ENCODE results near the gene CRACDL. TPM values are rescaled to one million over a fixed set of nuclear protein-coding genes. Genes with fewer than 3 reads are reported as not detected.

The CRACDL gene
- polyA plus RNA-seq, 1 of the 3 experiments (the other 2 are of a cell fraction): not detected

DNA sequence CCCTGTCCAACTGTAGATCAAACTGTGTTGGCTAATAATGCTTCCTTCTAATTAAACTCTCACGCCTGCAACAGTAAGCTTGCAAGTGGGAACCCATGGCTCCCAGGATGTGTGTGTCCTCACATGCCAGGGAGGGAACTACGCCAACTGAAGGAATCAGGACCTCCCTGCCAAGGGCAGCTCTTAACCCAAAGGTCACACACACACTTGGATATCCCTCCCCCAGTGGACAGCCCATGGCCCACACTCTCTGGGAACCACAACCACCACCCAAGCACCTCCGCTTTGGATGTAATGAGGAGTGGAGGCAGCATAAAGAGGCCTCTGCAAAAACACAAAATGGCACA lies 102.1 kb downstream of the CRACDL start:
- no peaks in the 10 kb centered on the region for H3K36me3 ChIP-seq (replicated peaks in 1 of 2; ENCODE audit: control insufficient read depth in 1 of 2, insufficient read depth in 2 of 2, low read length in 1 of 2)
- no peaks in the 10 kb centered on the region for H3K9me2 ChIP-seq
- no peak for TF ChIP-seq RAD21 (IDR thresholded peaks at IDR 0.05; ENCODE audit: low read length)
- no peak overlapping the region for H3K27ac ChIP-seq (ENCODE audit: low read depth in 2 of 2, low read length in 1 of 2)
- no peaks in the 10 kb centered on the region; the same call in 1 of the 2 replicates for H3K27me3 ChIP-seq (ENCODE audit: insufficient read depth)
- ChIA-PET POLR2A (no interaction called here), CTCF (interaction anchor here (0.5 to 7.2 kb wide), 3 partner anchors 11 to 408 kb away, joined by 3 to 64 read pairs (median 7); no protein-coding TSS in a partner anchor)
- H3F3A ChIP-seq (replicated peaks; ENCODE audit: insufficient read depth): no peaks in the 10 kb centered on the region
- H3K79me2 ChIP-seq (ENCODE audit: insufficient read depth): no peaks in the 10 kb centered on the region
- H3K9me3 ChIP-seq: no peaks in the 10 kb centered on the region
- no peaks in the 10 kb centered on the region; a peak in 1 of 4 replicates for H3K4me1 ChIP-seq (ENCODE audit: control insufficient read depth in 1 of 2, insufficient read depth in 2 of 2, low read depth in 1 of 2, low read length in 1 of 2)
- no peak overlapping the region for H3K9ac ChIP-seq
- no peak overlapping the region for H3K4me2 ChIP-seq
- no peak overlapping the region for H2AFZ ChIP-seq (ENCODE audit: low read depth)
- no peaks in the 10 kb centered on the region for H4K20me1 ChIP-seq (ENCODE audit: insufficient read depth)
- no peak overlapping the region for H3K4me3 ChIP-seq (ENCODE audit: low read depth in 2 of 2, low read length in 1 of 2)
- no peak for DNase-seq
- WGBS (ENCODE audit: low lambda C conversion rate): 80% methylated on average over 2 of the region's 3 CpGs

DNA sequence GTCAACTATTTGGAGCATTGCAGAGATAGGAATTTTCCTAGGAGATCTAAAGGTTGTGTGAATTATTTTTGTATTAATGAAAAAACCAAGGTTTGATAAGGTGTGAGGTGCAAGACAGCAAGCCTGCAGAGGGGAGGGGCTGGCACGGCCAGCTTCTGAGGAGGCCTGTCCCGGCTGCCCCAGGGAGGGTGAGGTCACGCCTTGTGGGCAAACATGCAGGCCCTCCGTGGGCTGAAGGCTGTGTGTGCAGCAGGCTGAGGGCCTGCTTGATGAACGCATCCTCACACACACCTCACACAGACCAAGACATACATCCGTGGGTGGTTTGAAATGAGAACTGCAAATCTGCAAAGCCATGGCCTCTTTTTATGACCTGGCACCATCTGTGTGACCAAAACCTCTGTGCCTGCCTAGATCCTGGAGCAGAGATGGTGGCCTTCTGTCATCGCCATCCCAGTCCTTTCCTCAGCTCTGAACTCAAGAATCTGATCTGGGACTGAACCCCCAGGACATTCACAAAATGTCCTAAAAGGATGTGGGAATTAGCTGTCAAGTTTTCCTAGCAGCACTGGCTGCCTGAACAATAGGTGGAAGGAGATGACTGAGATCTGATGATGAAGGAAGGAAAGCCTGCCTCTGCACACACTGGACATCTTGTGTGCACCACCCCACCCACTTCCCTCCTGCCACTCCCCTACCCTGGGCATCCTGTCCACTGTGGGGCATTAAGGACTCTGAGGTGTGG lies 102.7 kb downstream of the CRACDL start:
- Histone ChIP-seq H3K9ac (no peak overlapping the region), H3K9me2 (no peaks in the 10 kb centered on the region), H2AFZ (ENCODE audit: low read depth) (no peak overlapping the region), H3F3A (replicated peaks; ENCODE audit: insufficient read depth) (no peaks in the 10 kb centered on the region), H3K36me3 (replicated peaks in 1 of 2; ENCODE audit: control insufficient read depth in 1 of 2, insufficient read depth in 2 of 2, low read length in 1 of 2) (no peaks in the 10 kb centered on the region), H3K4me3 (ENCODE audit: low read depth in 2 of 2, low read length in 1 of 2) (no peak overlapping the region), H4K20me1 (ENCODE audit: insufficient read depth) (no peaks in the 10 kb centered on the region), H3K4me2 (no peak overlapping the region), H3K9me3 (no peaks in the 10 kb centered on the region), H3K27ac (ENCODE audit: low read depth in 2 of 2, low read length in 1 of 2) (no peak overlapping the region), H3K27me3 (ENCODE audit: insufficient read depth) (no peaks in the 10 kb centered on the region; the same call in 1 of the 2 replicates), H3K4me1 (ENCODE audit: control insufficient read depth in 1 of 2, insufficient read depth in 2 of 2, low read depth in 1 of 2, low read length in 1 of 2) (no peaks in the 10 kb centered on the region; a peak in 1 of 4 replicates), H3K79me2 (ENCODE audit: insufficient read depth) (no peaks in the 10 kb centered on the region)
- no peak for DNase-seq
- no peak for TF ChIP-seq RXRA (IDR thresholded peaks at IDR 0.05; ENCODE audit: borderline replicate concordance, low read depth)
- TF ChIP-seq, protein P1, sequence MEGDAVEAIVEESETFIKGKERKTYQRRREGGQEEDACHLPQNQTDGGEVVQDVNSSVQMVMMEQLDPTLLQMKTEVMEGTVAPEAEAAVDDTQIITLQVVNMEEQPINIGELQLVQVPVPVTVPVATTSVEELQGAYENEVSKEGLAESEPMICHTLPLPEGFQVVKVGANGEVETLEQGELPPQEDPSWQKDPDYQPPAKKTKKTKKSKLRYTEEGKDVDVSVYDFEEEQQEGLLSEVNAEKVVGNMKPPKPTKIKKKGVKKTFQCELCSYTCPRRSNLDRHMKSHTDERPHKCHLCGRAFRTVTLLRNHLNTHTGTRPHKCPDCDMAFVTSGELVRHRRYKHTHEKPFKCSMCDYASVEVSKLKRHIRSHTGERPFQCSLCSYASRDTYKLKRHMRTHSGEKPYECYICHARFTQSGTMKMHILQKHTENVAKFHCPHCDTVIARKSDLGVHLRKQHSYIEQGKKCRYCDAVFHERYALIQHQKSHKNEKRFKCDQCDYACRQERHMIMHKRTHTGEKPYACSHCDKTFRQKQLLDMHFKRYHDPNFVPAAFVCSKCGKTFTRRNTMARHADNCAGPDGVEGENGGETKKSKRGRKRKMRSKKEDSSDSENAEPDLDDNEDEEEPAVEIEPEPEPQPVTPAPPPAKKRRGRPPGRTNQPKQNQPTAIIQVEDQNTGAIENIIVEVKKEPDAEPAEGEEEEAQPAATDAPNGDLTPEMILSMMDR (IDR thresholded peaks at IDR 0.05): no peak
- TF ChIP-seq ELF1 (IDR thresholded peaks at IDR 0.05): no peak
- no peak for TF ChIP-seq FOSL2 (IDR thresholded peaks at IDR 0.05; ENCODE audit: borderline replicate concordance, low read depth)
- TF ChIP-seq, protein P2, sequence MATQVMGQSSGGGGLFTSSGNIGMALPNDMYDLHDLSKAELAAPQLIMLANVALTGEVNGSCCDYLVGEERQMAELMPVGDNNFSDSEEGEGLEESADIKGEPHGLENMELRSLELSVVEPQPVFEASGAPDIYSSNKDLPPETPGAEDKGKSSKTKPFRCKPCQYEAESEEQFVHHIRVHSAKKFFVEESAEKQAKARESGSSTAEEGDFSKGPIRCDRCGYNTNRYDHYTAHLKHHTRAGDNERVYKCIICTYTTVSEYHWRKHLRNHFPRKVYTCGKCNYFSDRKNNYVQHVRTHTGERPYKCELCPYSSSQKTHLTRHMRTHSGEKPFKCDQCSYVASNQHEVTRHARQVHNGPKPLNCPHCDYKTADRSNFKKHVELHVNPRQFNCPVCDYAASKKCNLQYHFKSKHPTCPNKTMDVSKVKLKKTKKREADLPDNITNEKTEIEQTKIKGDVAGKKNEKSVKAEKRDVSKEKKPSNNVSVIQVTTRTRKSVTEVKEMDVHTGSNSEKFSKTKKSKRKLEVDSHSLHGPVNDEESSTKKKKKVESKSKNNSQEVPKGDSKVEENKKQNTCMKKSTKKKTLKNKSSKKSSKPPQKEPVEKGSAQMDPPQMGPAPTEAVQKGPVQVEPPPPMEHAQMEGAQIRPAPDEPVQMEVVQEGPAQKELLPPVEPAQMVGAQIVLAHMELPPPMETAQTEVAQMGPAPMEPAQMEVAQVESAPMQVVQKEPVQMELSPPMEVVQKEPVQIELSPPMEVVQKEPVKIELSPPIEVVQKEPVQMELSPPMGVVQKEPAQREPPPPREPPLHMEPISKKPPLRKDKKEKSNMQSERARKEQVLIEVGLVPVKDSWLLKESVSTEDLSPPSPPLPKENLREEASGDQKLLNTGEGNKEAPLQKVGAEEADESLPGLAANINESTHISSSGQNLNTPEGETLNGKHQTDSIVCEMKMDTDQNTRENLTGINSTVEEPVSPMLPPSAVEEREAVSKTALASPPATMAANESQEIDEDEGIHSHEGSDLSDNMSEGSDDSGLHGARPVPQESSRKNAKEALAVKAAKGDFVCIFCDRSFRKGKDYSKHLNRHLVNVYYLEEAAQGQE (IDR thresholded peaks at IDR 0.05; ENCODE audit: low read depth, low read length): no peak
- TF ChIP-seq RAD21 (IDR thresholded peaks at IDR 0.05; ENCODE audit: low read length): no peak
- TF ChIP-seq GATA2 (CRISPR knock-in tag; IDR thresholded peaks at IDR 0.05): no peak
- no peak for TF ChIP-seq TAF1 (IDR thresholded peaks at IDR 0.05; ENCODE audit: borderline replicate concordance, low read depth, low read length)
- no peak for TF ChIP-seq NFIC (IDR thresholded peaks at IDR 0.05; ENCODE audit: borderline replicate concordance)
- no peak for TF ChIP-seq FOXM1 (IDR thresholded peaks at IDR 0.05; ENCODE audit: low read depth)
- TF ChIP-seq SIN3A (IDR thresholded peaks at IDR 0.05; ENCODE audit: borderline replicate concordance, low read depth, low read length): no peak
- TF ChIP-seq JUND (IDR thresholded peaks at IDR 0.05): no peak
- no peak for TF ChIP-seq MXI1 (IDR thresholded peaks at IDR 0.05; ENCODE audit: low read depth, low read length)
- TF ChIP-seq EP300 (IDR thresholded peaks at IDR 0.05; ENCODE audit: borderline replicate concordance in 1 of 2, low read depth in 1 of 2, low read length in 1 of 2): no peak
- no peak for TF ChIP-seq POLR2AphosphoS5 (IDR thresholded peaks at IDR 0.05; ENCODE audit: low read depth, low read length)
- CTCF ChIA-PET: interaction anchor here (0.5 to 7.2 kb wide), 3 partner anchors 10 to 407 kb away, joined by 3 to 64 read pairs (median 7); no protein-coding TSS in a partner anchor
- POLR2A ChIA-PET: no interaction called here
- WGBS (ENCODE audit: low lambda C conversion rate): 68% methylated on average over 6 of the region's 7 CpGs

Measured in SK-N-SH (cell line).